SK-N-SH treated with all-trans-retinoic acid at 6 μM for 48 hours (cell line): Measurements from ENCODE around the gene CTDSP2.

ENCODE experiments used
- ATAC-seq: fragments of 200-7000 bp; cut with Tn5 transposase; 3 replicates; pipeline ENCODE4 v1.9.1; 2020; ENCODE audit warnings: mild to moderate bottlenecking, moderate library complexity
- ARNTL ChIP-seq: fragments of 450-650 bp; formaldehyde crosslinking; IDR thresholded peaks from 2 replicates; pipeline ENCODE4 v1.5.0; 2020; ENCODE audit warnings: low read depth, mild to moderate bottlenecking, moderate library complexity, borderline replicate concordance
- CREB5 ChIP-seq: fragments of 250-450 bp; sonication (Bioruptor Pico); IDR thresholded peaks from 2 replicates; pipeline ENCODE4 v1.5.1; 2020; ENCODE audit warnings: low read depth, mild to moderate bottlenecking, moderate library complexity
- CSDC2 ChIP-seq: fragments of 250-450 bp; sonication (Bioruptor Pico); IDR thresholded peaks from 2 replicates; pipeline ENCODE4 v1.5.0; 2020; ENCODE audit warnings: mild to moderate bottlenecking, moderate library complexity
- ESRRG ChIP-seq: fragments of 250-450 bp; sonication (Bioruptor Pico); IDR thresholded peaks from 2 replicates; pipeline ENCODE4 v1.6.1; 2021; ENCODE audit warnings: mild to moderate bottlenecking
- GLIS3 ChIP-seq: fragments of 250-450 bp; sonication (Bioruptor Pico); IDR thresholded peaks from 2 replicates; pipeline ENCODE4 v1.5.0; 2020; ENCODE audit warnings: mild to moderate bottlenecking, moderate library complexity
- ISL1 ChIP-seq: fragments of 250-450 bp; sonication (Bioruptor Pico); IDR thresholded peaks from 2 replicates; pipeline ENCODE4 v2.1.2; 2022; ENCODE audit warnings: mild to moderate bottlenecking, moderate library complexity
- OSR1 ChIP-seq: fragments of 250-450 bp; sonication (Bioruptor Pico); IDR thresholded peaks from 2 replicates; pipeline ENCODE4 v1.8.0; 2022; ENCODE audit warnings: moderate library complexity, mild to moderate bottlenecking, inconsistent platforms
- PATZ1 ChIP-seq: fragments of 250-450 bp; sonication (Bioruptor Pico); IDR thresholded peaks from 2 replicates; pipeline ENCODE4 v1.8.0; 2020; ENCODE audit warnings: mild to moderate bottlenecking, moderate library complexity, borderline replicate concordance
- PPARA ChIP-seq: fragments of 250-450 bp; sonication (Bioruptor Pico); IDR thresholded peaks from 2 replicates; pipeline ENCODE4 v1.5.0; 2020; ENCODE audit warnings: mild to moderate bottlenecking, borderline replicate concordance
- RARB ChIP-seq: fragments of 250-450 bp; sonication (Bioruptor Pico); IDR thresholded peaks from 2 replicates; pipeline ENCODE4 v1.8.0; 2021; ENCODE audit warnings: mild to moderate bottlenecking, moderate library complexity
- SNAI2 ChIP-seq: fragments of 250-450 bp; sonication (Bioruptor Pico); IDR thresholded peaks from 2 replicates; pipeline ENCODE4 v1.5.0; 2020; ENCODE audit warnings: mild to moderate bottlenecking, moderate library complexity
- TCF4 ChIP-seq: fragments of 250-450 bp; sonication (Bioruptor Pico); IDR thresholded peaks from 2 replicates; pipeline ENCODE4 v1.8.0; 2021; ENCODE audit warnings: mild to moderate bottlenecking, moderate library complexity, borderline replicate concordance
- TOX ChIP-seq: fragments of 250-450 bp; sonication (Bioruptor Pico); IDR thresholded peaks from 2 replicates; pipeline ENCODE4 v1.8.0; 2021; ENCODE audit warnings: mild to moderate bottlenecking, moderate library complexity, borderline replicate concordance
- TSHZ2 ChIP-seq: fragments of 250-450 bp; sonication (Bioruptor Pico); IDR thresholded peaks from 2 replicates; pipeline ENCODE4 v1.5.0; 2020; ENCODE audit warnings: mild to moderate bottlenecking, moderate library complexity
- ZC3H10 ChIP-seq: fragments of 250-450 bp; sonication (Bioruptor Pico); IDR thresholded peaks from 2 replicates; pipeline ENCODE4 v1.5.1; 2021; ENCODE audit warnings: mild to moderate bottlenecking, moderate library complexity
- ZFP3 ChIP-seq: fragments of 250-450 bp; sonication (Bioruptor Pico); IDR thresholded peaks from 2 replicates; pipeline ENCODE4 v1.5.0; 2020; ENCODE audit warnings: mild to moderate bottlenecking, moderate library complexity
- ZNF565 ChIP-seq: fragments of 450-650 bp; formaldehyde crosslinking; conservative IDR thresholded peaks from 2 replicates; pipeline ENCODE4 v1.5.0; 2020; ENCODE audit warnings: low read depth, mild to moderate bottlenecking, moderate library complexity
- ZNF70 ChIP-seq: fragments of 450-650 bp; formaldehyde crosslinking; IDR thresholded peaks from 2 replicates; pipeline ENCODE4 v1.5.0; 2020; ENCODE audit warnings: mild to moderate bottlenecking, moderate library complexity
- ZNF8 ChIP-seq: fragments of 450-650 bp; formaldehyde crosslinking; IDR thresholded peaks from 2 replicates; pipeline ENCODE4 v1.5.0; 2020; ENCODE audit warnings: mild to moderate bottlenecking, moderate library complexity

Gene CTDSP2

GRCh38 chr12:57783861-57784260 lies 62.7 kb downstream of the CTDSP2 start (continued):
- no peak for TF ChIP-seq TCF4 (CRISPR knock-in tag)
- no peak for TF ChIP-seq PATZ1
- no peak for TF ChIP-seq SNAI2 (CRISPR knock-in tag)
- no peak for TF ChIP-seq ZNF8 (CRISPR knock-in tag)
- no peak for TF ChIP-seq RARB
- TF ChIP-seq ARNTL: no peak

GRCh38 chr12:57783466-57783801 lies 63.1 kb downstream of the CTDSP2 start:
- TF ChIP-seq ZNF70 (CRISPR knock-in tag): no peak
- no peak for TF ChIP-seq ZC3H10 (CRISPR knock-in tag)
- TF ChIP-seq ARNTL: no peak
- no peak for TF ChIP-seq CREB5 (CRISPR knock-in tag)
- no peak for TF ChIP-seq PPARA
- TF ChIP-seq CSDC2 (CRISPR knock-in tag): no peak
- no peak for ATAC-seq

- TF ChIP-seq CSDC2 (CRISPR knock-in tag): no peak
- TF ChIP-seq TSHZ2 (CRISPR knock-in tag): 0 out of 2 replicates have a peak, but pooled peaks have one; percentile 13
- peak; percentile 74; the same call in 1 of the 2 replicates for TF ChIP-seq PATZ1
- TF ChIP-seq ZNF565: no peak
- TF ChIP-seq ZC3H10 (CRISPR knock-in tag): no peak
- ATAC-seq: peak; percentile 91
Measured at GRCh38 chr12:57782608-57783465, 63.7 kb downstream of the CTDSP2 start, which contains the start of gene TSFM. TSS of gene TSFM (plus strand) at chr12:57782787. CDS start at chr12:57782802, 15 bp downstream.

- no peak for ATAC-seq
- TF ChIP-seq CREB5 (CRISPR knock-in tag) (no peak), ARNTL (no peak), ISL1 (CRISPR knock-in tag) (no peak), OSR1 (CRISPR knock-in tag) (no peak), TSHZ2 (CRISPR knock-in tag) (no peak), ZFP3 (no peak), ZNF8 (CRISPR knock-in tag) (no peak), GLIS3 (CRISPR knock-in tag) (no peak), PATZ1 (no peak; the same call in 1 of the 2 replicates), ZNF70 (CRISPR knock-in tag) (no peak), CSDC2 (CRISPR knock-in tag) (no peak), TOX (CRISPR knock-in tag) (no peak), ESRRG (CRISPR knock-in tag) (no peak)
Measured at GRCh38 chr12:57782243-57782607, 64.3 kb downstream of the CTDSP2 start.
